Neuron (in vitro differentiated cells): Measurements from ENCODE around the gene DRC1.

Experiments
- H2AFZ ChIP-seq: one replicate; pipeline ENCODE4 v1.6.1; 2013; ENCODE audit warnings: low read depth, mild to moderate bottlenecking, inconsistent platforms, low read length, moderate library complexity
- H3K27me3 ChIP-seq: one replicate; pipeline ENCODE4 v1.6.1; 2013; ENCODE audit warnings: low read length; ENCODE audit not compliant: insufficient read depth
- H3K36me3 ChIP-seq: one replicate; pipeline ENCODE4 v1.6.1; 2013; ENCODE audit warnings: low read length; ENCODE audit not compliant: insufficient read depth
- H3K4me1 ChIP-seq: one replicate; pipeline ENCODE4 v1.6.1; 2013; ENCODE audit warnings: low read length; ENCODE audit not compliant: insufficient read depth
- H3K4me3 ChIP-seq: 2 replicates; pipeline ENCODE4 v1.5.1; 2013; ENCODE audit warnings: mild to moderate bottlenecking, low read length, moderate library complexity
- H3K9me3 ChIP-seq: one replicate; pipeline ENCODE4 v1.6.1; 2013; ENCODE audit warnings: low read length

DRC1 gene

GRCh38 chr2:26376799-26377198 lies 24.9 kb upstream of the DRC1 start:
- Histone ChIP-seq H3K36me3 (peaks cover 69% of the 10 kb centered on the region), H3K9me3 (peaks cover 16% of the 10 kb centered on the region), H3K27me3 (no peaks in the 10 kb centered on the region), H3K4me3 (no peak overlapping the region), H2AFZ (no peak overlapping the region), H3K4me1 (no peaks in the 10 kb centered on the region)

- Histone ChIP-seq H2AFZ (no peak overlapping the region), H3K4me3 (no peak overlapping the region), H3K27me3 (no peaks in the 10 kb centered on the region), H3K4me1 (no peaks in the 10 kb centered on the region), H3K9me3 (peaks cover 10% of the 10 kb centered on the region), H3K36me3 (peaks cover 48% of the 10 kb centered on the region)
Observed at GRCh38 chr2:26380281-26380680, 21.4 kb upstream of the DRC1 start.

GRCh38 chr2:26382564-26382963 lies 19.2 kb upstream of the DRC1 start:
- Histone ChIP-seq H3K36me3 (peaks cover 48% of the 10 kb centered on the region), H3K27me3 (no peaks in the 10 kb centered on the region), H3K4me3 (no peak overlapping the region), H3K9me3 (peaks cover 4% of the 10 kb centered on the region), H3K4me1 (no peaks in the 10 kb centered on the region), H2AFZ (no peak overlapping the region)

DNA sequence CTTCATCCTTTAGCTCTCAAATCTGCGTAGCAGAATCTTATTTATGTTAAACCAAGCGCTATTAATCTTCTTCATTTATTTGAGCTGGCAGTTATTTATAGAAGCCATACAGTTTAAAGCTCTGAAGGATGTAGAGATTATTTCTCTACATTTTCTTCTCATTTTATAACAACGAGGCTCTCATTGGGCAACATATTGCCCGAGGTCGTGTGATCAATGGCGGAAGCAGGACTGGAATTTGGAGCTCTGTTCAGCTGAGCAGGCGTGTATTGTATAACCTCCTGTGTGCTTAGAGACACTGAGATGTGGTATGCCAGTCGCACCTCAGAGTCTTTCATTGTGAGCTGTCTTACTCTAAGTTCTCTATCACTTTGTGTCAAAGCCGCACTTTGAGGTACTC lies 17.5 kb upstream of the DRC1 start:
- H3K4me1 ChIP-seq = no peaks in the 10 kb centered on the region
- H3K9me3 ChIP-seq = no peaks in the 10 kb centered on the region
- H3K27me3 ChIP-seq = no peaks in the 10 kb centered on the region
- no peak overlapping the region for H3K4me3 ChIP-seq
- no peak overlapping the region for H2AFZ ChIP-seq
- peaks cover 50% of the 10 kb centered on the region for H3K36me3 ChIP-seq

DNA sequence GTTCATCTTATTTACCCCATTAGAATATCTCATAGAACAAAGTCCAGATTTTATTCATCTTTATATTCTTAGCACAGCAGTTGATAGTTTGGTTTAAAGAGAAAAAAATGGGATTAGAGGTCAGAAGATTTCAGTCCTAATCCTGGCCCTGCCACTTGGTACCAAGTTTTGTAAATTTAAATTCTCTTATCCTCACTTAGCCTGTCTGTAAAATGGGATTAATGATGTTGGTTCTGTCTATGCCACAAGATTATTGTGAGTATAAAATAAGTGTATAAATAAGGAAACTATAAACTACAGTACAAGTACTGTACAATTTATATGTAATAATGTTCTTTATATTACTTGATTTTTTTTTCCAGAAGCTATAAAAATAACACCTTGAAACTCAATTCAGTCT lies 17.1 kb upstream of the DRC1 start:
- Histone ChIP-seq H2AFZ (no peak overlapping the region), H3K4me3 (no peak overlapping the region), H3K27me3 (no peaks in the 10 kb centered on the region), H3K36me3 (peaks cover 54% of the 10 kb centered on the region), H3K9me3 (no peaks in the 10 kb centered on the region), H3K4me1 (no peaks in the 10 kb centered on the region)

- H3K27me3 ChIP-seq = no peaks in the 10 kb centered on the region
- H3K36me3 ChIP-seq = peaks cover 54% of the 10 kb centered on the region
- H3K9me3 ChIP-seq = no peaks in the 10 kb centered on the region
- H2AFZ ChIP-seq = no peak overlapping the region
- no peaks in the 10 kb centered on the region for H3K4me1 ChIP-seq
- H3K4me3 ChIP-seq = no peak overlapping the region
Observed at GRCh38 chr2:26387189-26387588, 14.5 kb upstream of the DRC1 start.

GRCh38 chr2:26394694-26395093 lies 7.0 kb upstream of the DRC1 start:
- no peak overlapping the region for H2AFZ ChIP-seq
- H3K4me3 ChIP-seq = no peak overlapping the region
- H3K4me1 ChIP-seq = peaks cover 5% of the 10 kb centered on the region
- peaks cover 11% of the 10 kb centered on the region for H3K36me3 ChIP-seq
- H3K27me3 ChIP-seq = no peaks in the 10 kb centered on the region
- no peaks in the 10 kb centered on the region for H3K9me3 ChIP-seq

DNA sequence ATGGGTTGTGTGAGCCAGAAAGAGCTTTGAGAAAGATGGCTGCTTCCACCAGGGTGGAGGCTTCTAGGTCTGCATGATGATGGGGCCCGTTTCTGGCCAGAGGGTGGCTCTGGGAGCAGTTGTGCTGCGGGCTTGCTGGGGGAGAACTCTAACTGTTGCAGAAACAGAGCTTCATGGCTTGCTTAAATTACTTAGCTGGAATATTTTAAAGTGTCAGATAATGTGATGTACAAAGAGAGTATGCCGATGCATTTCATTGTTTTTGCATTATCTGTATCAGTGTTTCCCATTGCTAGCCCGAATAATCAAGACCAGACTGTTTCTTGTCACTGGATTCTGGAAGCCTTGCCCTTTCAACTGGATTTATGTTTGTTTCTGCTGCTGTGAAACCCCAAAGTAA lies 6.3 kb upstream of the DRC1 start:
- H3K27me3 ChIP-seq = no peaks in the 10 kb centered on the region
- H2AFZ ChIP-seq = no peak overlapping the region
- peaks cover 5% of the 10 kb centered on the region for H3K4me1 ChIP-seq
- H3K4me3 ChIP-seq = no peak overlapping the region
- H3K36me3 ChIP-seq = peaks cover 6% of the 10 kb centered on the region
- H3K9me3 ChIP-seq = no peaks in the 10 kb centered on the region

- Histone ChIP-seq H3K27me3 (no peaks in the 10 kb centered on the region), H3K4me3 (no peak overlapping the region), H3K36me3 (no peaks in the 10 kb centered on the region), H2AFZ (no peak overlapping the region), H3K9me3 (no peaks in the 10 kb centered on the region), H3K4me1 (peaks cover 5% of the 10 kb centered on the region)
Observed at GRCh38 chr2:26396734-26397298, 4.9 kb upstream of the DRC1 start.

DNA sequence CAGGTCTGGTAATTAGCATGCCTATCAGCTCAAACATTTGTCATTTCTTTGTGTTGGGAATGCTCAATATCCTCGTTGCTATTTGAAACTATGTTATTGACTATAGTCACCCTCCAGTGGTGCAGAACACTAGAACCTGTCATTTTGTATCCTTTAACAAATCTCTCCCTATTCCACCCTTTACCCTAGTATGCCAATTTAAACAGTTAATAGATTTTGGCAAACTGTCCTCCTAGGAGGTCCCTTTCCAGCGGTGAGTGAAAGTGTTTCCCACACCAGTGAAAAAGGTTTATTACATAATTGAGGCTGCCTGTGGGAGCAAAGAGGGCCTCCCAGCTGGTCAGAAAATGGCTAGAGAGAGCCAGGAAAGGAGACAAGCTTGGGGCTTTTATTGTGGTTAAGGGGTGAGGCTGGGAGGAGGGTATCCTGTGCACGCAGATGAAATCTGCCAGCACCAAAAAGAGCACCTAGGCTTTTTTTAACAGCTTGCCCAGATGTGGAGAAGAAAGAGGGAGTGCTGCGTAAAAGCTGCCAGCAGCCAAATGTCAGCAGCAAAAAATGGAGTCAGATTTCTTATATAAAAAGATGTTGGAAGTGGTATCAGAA lies 1.8 kb upstream of the DRC1 start:
- Histone ChIP-seq H3K4me3 (no peak overlapping the region), H3K4me1 (peaks cover 5% of the 10 kb centered on the region), H3K9me3 (no peaks in the 10 kb centered on the region), H2AFZ (no peak overlapping the region), H3K36me3 (no peaks in the 10 kb centered on the region), H3K27me3 (no peaks in the 10 kb centered on the region)

- H3K4me3 ChIP-seq = no peak overlapping the region
- H3K27me3 ChIP-seq = no peaks in the 10 kb centered on the region
- no peaks in the 10 kb centered on the region for H3K4me1 ChIP-seq
- H3K36me3 ChIP-seq = no peaks in the 10 kb centered on the region
- H2AFZ ChIP-seq = no peak overlapping the region
- H3K9me3 ChIP-seq = no peaks in the 10 kb centered on the region
Observed at GRCh38 chr2:26400723-26401122, 997 bp upstream of the DRC1 start.

DNA sequence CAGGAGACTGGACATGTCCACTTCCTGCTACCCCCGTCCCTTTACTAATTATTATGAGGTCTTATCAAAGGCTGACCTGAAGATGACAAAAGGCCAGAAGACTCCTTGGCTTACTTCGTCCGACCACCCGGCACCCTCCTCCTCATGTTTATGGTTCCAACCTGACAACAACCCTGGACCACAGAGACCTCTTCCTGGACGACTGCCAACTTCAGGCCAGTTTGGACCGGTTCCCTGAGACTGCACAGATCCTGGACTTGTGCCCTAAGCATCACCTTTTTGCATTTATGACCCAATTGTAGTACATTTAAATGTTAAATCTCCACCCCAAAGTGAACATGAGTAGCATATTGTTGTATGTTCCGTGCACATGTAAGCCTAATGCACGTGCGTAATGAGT lies 5.8 kb downstream of the DRC1 start:
- no peaks in the 10 kb centered on the region for H3K27me3 ChIP-seq
- no peaks in the 10 kb centered on the region for H3K4me1 ChIP-seq
- H3K9me3 ChIP-seq = no peaks in the 10 kb centered on the region
- H3K4me3 ChIP-seq = no peak overlapping the region
- no peaks in the 10 kb centered on the region for H3K36me3 ChIP-seq
- no peak overlapping the region for H2AFZ ChIP-seq

DNA sequence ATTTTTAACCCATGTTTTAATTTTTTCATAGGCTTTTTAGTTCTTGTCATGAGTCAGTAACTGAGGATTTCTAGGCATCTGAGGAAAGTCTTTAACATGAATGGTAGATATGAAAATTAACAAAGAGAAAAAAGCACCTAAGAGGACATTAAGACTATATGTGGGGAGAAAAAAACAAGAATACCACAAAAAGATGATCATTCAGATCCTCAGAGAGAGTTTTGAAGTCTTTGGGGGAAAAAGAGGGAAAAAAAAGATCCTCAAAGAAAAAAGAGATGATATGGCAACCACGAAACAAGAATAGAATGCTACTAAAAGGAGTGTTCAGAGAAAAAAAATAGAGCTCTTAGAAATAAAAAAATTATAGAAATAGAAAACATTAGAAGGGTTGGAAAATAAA lies 8.1 kb downstream of the DRC1 start:
- H3K4me3 ChIP-seq = no peak overlapping the region
- no peaks in the 10 kb centered on the region for H3K4me1 ChIP-seq
- H3K9me3 ChIP-seq = no peaks in the 10 kb centered on the region
- no peak overlapping the region for H2AFZ ChIP-seq
- H3K27me3 ChIP-seq = no peaks in the 10 kb centered on the region
- no peaks in the 10 kb centered on the region for H3K36me3 ChIP-seq

DNA sequence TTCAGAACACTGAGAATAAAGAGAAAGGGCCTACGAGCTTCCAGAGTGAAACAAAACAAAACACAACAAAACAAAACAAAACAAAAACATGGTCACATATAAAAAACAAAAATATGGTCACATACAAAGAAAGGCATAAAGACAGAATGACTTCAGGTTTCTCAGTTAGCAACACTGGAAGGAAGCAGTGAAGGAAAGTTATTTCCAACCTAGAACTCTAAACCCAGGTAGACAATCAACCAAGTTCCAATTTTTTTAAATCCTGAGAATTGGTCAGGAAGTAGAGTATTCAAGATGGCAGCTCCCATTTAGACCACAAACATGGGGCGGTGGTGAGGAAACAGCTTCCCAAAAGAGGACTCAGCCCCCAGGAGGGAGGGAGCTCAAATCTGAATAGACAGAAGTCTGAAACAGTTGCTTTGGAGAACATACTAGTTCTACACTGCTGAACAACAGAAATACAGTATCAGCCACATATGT lies 9.1 kb downstream of the DRC1 start:
- Histone ChIP-seq H2AFZ (no peak overlapping the region), H3K4me1 (no peaks in the 10 kb centered on the region), H3K4me3 (no peak overlapping the region), H3K27me3 (no peaks in the 10 kb centered on the region), H3K9me3 (no peaks in the 10 kb centered on the region), H3K36me3 (no peaks in the 10 kb centered on the region)
